22Rv1 (cell line): ENCODE results near the gene ICAM5.

Source experiments
- H3K27ac ChIP-seq: fragments of 450-650 bp; 2 replicates; pipeline ENCODE4 v1.5.1; 2017
- CTCF ChIP-seq: fragments of 450-650 bp; IDR thresholded peaks from 2 replicates; pipeline ENCODE4 v1.5.1; 2017; ENCODE audit warnings: mild to moderate bottlenecking
- ZFX ChIP-seq: fragments of 450-650 bp; IDR thresholded peaks from 2 replicates; pipeline ENCODE4 v1.6.1; 2017; ENCODE audit warnings: antibody characterized with exemption, borderline replicate concordance

Gene ICAM5

GRCh38 chr19:10260141-10260584 is 29.6 kb upstream of the ICAM5 start:
- TF ChIP-seq ZFX (no peak), CTCF (no peak)
- no peak overlapping the region for H3K27ac ChIP-seq

GRCh38 chr19:10262771-10263170 is 27.0 kb upstream of the ICAM5 start:
- no peak for TF ChIP-seq CTCF
- TF ChIP-seq ZFX = no peak
- H3K27ac ChIP-seq = no peak overlapping the region

- no peak for TF ChIP-seq ZFX
- H3K27ac ChIP-seq = no peak overlapping the region
Measured at GRCh38 chr19:10266706-10267105, 23.0 kb upstream of the ICAM5 start.

- no peak overlapping the region for H3K27ac ChIP-seq
- no peak for TF ChIP-seq ZFX
- no peak for TF ChIP-seq CTCF
Measured at GRCh38 chr19:10268071-10268470, 21.7 kb upstream of the ICAM5 start.

- no peak overlapping the region for H3K27ac ChIP-seq
- peak; percentile 97 for TF ChIP-seq CTCF
- TF ChIP-seq ZFX = no peak
Measured at GRCh38 chr19:10269333-10270179, 20.2 kb upstream of the ICAM5 start.

GRCh38 chr19:10270180-10270615 is 19.6 kb upstream of the ICAM5 start:
- H3K27ac ChIP-seq = no peak overlapping the region
- no peak for TF ChIP-seq ZFX
- TF ChIP-seq CTCF = no peak

GRCh38 chr19:10270616-10271394 is 18.9 kb upstream of the ICAM5 start, which contains the start of gene ICAM1:
ICAM1 (plus strand) TSS chr19:10271120; CDS start chr19:10271160, 40 bp downstream.
- TF ChIP-seq ZFX (no peak), CTCF (no peak)
- H3K27ac ChIP-seq = no peak within 1 kb of the TSS
